Activated T-helper 9 cell treated with anti-CD3 and anti-CD28 coated beads, Interleukin-2, amount 50 U/mL, for 16 hours (primary cell): ENCODE results near the gene LMO3.

Experiments
- DNase-seq: peaks from one replicate; pipeline ENCODE4 v3.0.0-alpha.2; 2020; ENCODE audit warnings: low read depth

Gene LMO3

GRCh38 chr12:16600525-16600924 is 5.4 kb downstream of the LMO3 start:
- DNase-seq, result no peak

GRCh38 chr12:16599081-16599480 is 6.9 kb downstream of the LMO3 start:
- no peak for DNase-seq

- DNase-seq, result no peak
Observed at GRCh38 chr12:16594797-16595196, 11.2 kb downstream of the LMO3 start.

- no peak for DNase-seq
Observed at GRCh38 chr12:16593546-16593945, 12.4 kb downstream of the LMO3 start.

- DNase-seq, result no peak
Observed at GRCh38 chr12:16590645-16591044, 15.3 kb downstream of the LMO3 start.

- DNase-seq, result no peak
Observed at GRCh38 chr12:16588812-16589211, 17.1 kb downstream of the LMO3 start.

- DNase-seq, result no peak
Observed at GRCh38 chr12:16587514-16587913, 18.4 kb downstream of the LMO3 start.

GRCh38 chr12:16587110-16587453 is 18.9 kb downstream of the LMO3 start:
- DNase-seq, result no peak

GRCh38 chr12:16586350-16587109 is 19.4 kb downstream of the LMO3 start:
- DNase-seq, result no peak

GRCh38 chr12:16585781-16586180 is 20.2 kb downstream of the LMO3 start:
- DNase-seq, result no peak

- DNase-seq, result no peak
Observed at GRCh38 chr12:16583969-16584745, 21.8 kb downstream of the LMO3 start.

- DNase-seq, result no peak
Observed at GRCh38 chr12:16581416-16581815, 24.5 kb downstream of the LMO3 start.

GRCh38 chr12:16579041-16579440 is 26.9 kb downstream of the LMO3 start:
- no peak for DNase-seq

GRCh38 chr12:16573398-16574077 is 32.4 kb downstream of the LMO3 start:
- DNase-seq, result no peak

- no peak for DNase-seq
Observed at GRCh38 chr12:16568873-16569272, 37.1 kb downstream of the LMO3 start.

- no peak for DNase-seq
Observed at GRCh38 chr12:16564675-16565074, 41.3 kb downstream of the LMO3 start.

- no peak for DNase-seq
Observed at GRCh38 chr12:16563504-16563903, 42.5 kb downstream of the LMO3 start.

GRCh38 chr12:16562921-16563320 is 43.0 kb downstream of the LMO3 start:
- DNase-seq, result no peak

GRCh38 chr12:16562435-16562834 is 43.5 kb downstream of the LMO3 start:
- no peak for DNase-seq

GRCh38 chr12:16560273-16560672 is 45.7 kb downstream of the LMO3 start:
- DNase-seq, result no peak

GRCh38 chr12:16555630-16556029 is 50.3 kb downstream of the LMO3 start:
- DNase-seq, result no peak

GRCh38 chr12:16553457-16553856 is 52.5 kb downstream of the LMO3 start:
- no peak for DNase-seq

GRCh38 chr12:16552301-16552700 is 53.7 kb downstream of the LMO3 start:
- DNase-seq, result no peak
